DOHH2 (cell line): ENCODE measurements around the gene PIGBOS1.

ENCODE experiments used
- H3F3A ChIP-seq: fragments of 200-600 bp; sonication (generic), shearing (Covaris generic); 2 replicates; pipeline ENCODE4 v1.6.0; 2016; ENCODE audit warnings: antibody characterized with exemption, mild to moderate bottlenecking; ENCODE audit not compliant: control insufficient read depth, insufficient read depth
- H3K27ac ChIP-seq: fragments of 200-600 bp; sonication (generic); 2 replicates; pipeline ENCODE4 v1.5.1; 2014; ENCODE audit warnings: low read depth, mild to moderate bottlenecking, low read length, moderate library complexity
- H3K27me3 ChIP-seq: fragments of 200-600 bp; sonication (generic); 2 replicates; pipeline ENCODE4 v1.6.1; 2014; ENCODE audit warnings: mild to moderate bottlenecking, low read length, mixed read lengths; ENCODE audit not compliant: control insufficient read depth
- H3K36me3 ChIP-seq: fragments of 200-600 bp; sonication (generic); 2 replicates; pipeline ENCODE4 v1.6.1; 2014; ENCODE audit warnings: mild to moderate bottlenecking, low read length, moderate library complexity, mixed read lengths; ENCODE audit not compliant: control insufficient read depth
- H3K4me1 ChIP-seq: fragments of 200-600 bp; sonication (generic); 2 replicates; pipeline ENCODE4 v1.6.1; 2014; ENCODE audit warnings: mild to moderate bottlenecking, low read length, mixed read lengths; ENCODE audit not compliant: control insufficient read depth
- H3K4me2 ChIP-seq: fragments of 200-600 bp; sonication (generic); 2 replicates; pipeline ENCODE4 v1.6.0; 2014; ENCODE audit warnings: mild to moderate bottlenecking, low read length, moderate library complexity
- H3K4me3 ChIP-seq: fragments of 200-600 bp; sonication (generic); 2 replicates; pipeline ENCODE4 v1.5.1; 2014; ENCODE audit warnings: mild to moderate bottlenecking, low read length, mixed read lengths
- H3K79me2 ChIP-seq: fragments of 200-600 bp; sonication (generic); 2 replicates; pipeline ENCODE4 v1.6.1; 2014; ENCODE audit warnings: mild to moderate bottlenecking, low read length, mixed read lengths; ENCODE audit not compliant: control insufficient read depth
- H3K9me2 ChIP-seq: fragments of 200-600 bp; sonication (generic); replicated peaks from 2 replicates; pipeline ENCODE4 v1.6.1; 2014; ENCODE audit warnings: mild to moderate bottlenecking, low read length, mixed read lengths; ENCODE audit not compliant: control insufficient read depth
- H3K9me3 ChIP-seq: fragments of 200-600 bp; sonication (generic); 2 replicates; pipeline ENCODE4 v1.6.1; 2014; ENCODE audit warnings: antibody characterized with exemption, low read length, mixed read lengths; ENCODE audit not compliant: control insufficient read depth, insufficient read depth
- H4K20me1 ChIP-seq: fragments of 200-600 bp; sonication (generic); 2 replicates; pipeline ENCODE4 v1.6.0; 2014; ENCODE audit warnings: low read depth, mild to moderate bottlenecking, antibody characterized with exemption, low read length, moderate library complexity; ENCODE audit not compliant: control insufficient read depth, insufficient read depth
- CTCF ChIP-seq: fragments of 200-600 bp; sonication (generic); IDR thresholded peaks from one replicate; pipeline ENCODE4 v1.5.1; 2014; ENCODE audit warnings: antibody characterized with exemption, mild to moderate bottlenecking, low read depth, low read length; ENCODE audit not compliant: poor library complexity, severe bottlenecking
- EZH2phosphoT487 ChIP-seq: fragments of 200-600 bp; sonication (generic); IDR thresholded peaks from 2 replicates; pipeline ENCODE4 v1.6.1; 2017; ENCODE audit warnings: borderline replicate concordance, mild to moderate bottlenecking, antibody characterized with exemption, low read length, moderate library complexity, mixed read lengths

The PIGBOS1 gene

GRCh38 chr15:55361048-55361447 is 42.1 kb upstream of the PIGBOS1 start:
- H3K27me3 ChIP-seq = no peaks in the 10 kb centered on the region
- no peaks in the 10 kb centered on the region for H3K9me2 ChIP-seq
- no peaks in the 10 kb centered on the region for H3K9me3 ChIP-seq
- no peaks in the 10 kb centered on the region for H3K36me3 ChIP-seq
- H3K4me3 ChIP-seq = no peak overlapping the region
- no peaks in the 10 kb centered on the region for H3F3A ChIP-seq
- no peaks in the 10 kb centered on the region for H4K20me1 ChIP-seq
- H3K4me1 ChIP-seq = no peaks in the 10 kb centered on the region
- no peaks in the 10 kb centered on the region for H3K79me2 ChIP-seq
- no peak overlapping the region for H3K4me2 ChIP-seq
- TF ChIP-seq CTCF (no peak), EZH2phosphoT487 (no peak)
- H3K27ac ChIP-seq = no peak overlapping the region

- Histone ChIP-seq H3K79me2 (no peaks in the 10 kb centered on the region), H3K36me3 (no peaks in the 10 kb centered on the region), H3K4me3 (no peak overlapping the region), H3K9me2 (no peaks in the 10 kb centered on the region), H3K27ac (no peak overlapping the region), H3K27me3 (no peaks in the 10 kb centered on the region), H3K4me1 (no peaks in the 10 kb centered on the region), H3K9me3 (no peaks in the 10 kb centered on the region), H3F3A (no peaks in the 10 kb centered on the region), H3K4me2 (no peak overlapping the region), H4K20me1 (no peaks in the 10 kb centered on the region)
- no peak for TF ChIP-seq CTCF
- TF ChIP-seq EZH2phosphoT487 = no peak
Measured at GRCh38 chr15:55360256-55360655, 41.3 kb upstream of the PIGBOS1 start.

GRCh38 chr15:55358471-55358870 is 39.5 kb upstream of the PIGBOS1 start:
- Histone ChIP-seq H3K9me2 (no peaks in the 10 kb centered on the region), H3K4me3 (no peak overlapping the region), H4K20me1 (no peaks in the 10 kb centered on the region), H3K36me3 (no peaks in the 10 kb centered on the region), H3K9me3 (no peaks in the 10 kb centered on the region), H3K4me2 (no peak overlapping the region), H3K27ac (no peak overlapping the region), H3K79me2 (no peaks in the 10 kb centered on the region), H3F3A (no peaks in the 10 kb centered on the region), H3K27me3 (no peaks in the 10 kb centered on the region), H3K4me1 (no peaks in the 10 kb centered on the region)
- TF ChIP-seq EZH2phosphoT487 (no peak), CTCF (no peak)

GRCh38 chr15:55357774-55358173 is 38.9 kb upstream of the PIGBOS1 start:
- no peak overlapping the region for H3K4me3 ChIP-seq
- H4K20me1 ChIP-seq = no peaks in the 10 kb centered on the region
- H3K9me3 ChIP-seq = no peaks in the 10 kb centered on the region
- H3F3A ChIP-seq = no peaks in the 10 kb centered on the region
- H3K4me1 ChIP-seq = no peaks in the 10 kb centered on the region
- no peaks in the 10 kb centered on the region for H3K79me2 ChIP-seq
- TF ChIP-seq EZH2phosphoT487 = no peak
- TF ChIP-seq CTCF = no peak
- H3K9me2 ChIP-seq = no peaks in the 10 kb centered on the region
- no peaks in the 10 kb centered on the region for H3K36me3 ChIP-seq
- H3K4me2 ChIP-seq = no peak overlapping the region
- no peak overlapping the region for H3K27ac ChIP-seq
- H3K27me3 ChIP-seq = no peaks in the 10 kb centered on the region
